AG10803 (cell line): Measurements from ENCODE around the gene USP32.
"Not testable (repeated sequence)": the region's sequence is repeated elsewhere in the genome, so short reads cannot be mapped to it uniquely, and the experiment has no call there.

ENCODE experiments used
- DNase-seq: peaks from one replicate; pipeline ENCODE4 v3.0.0; 2010; ENCODE audit warnings: low read depth
- H3K4me3 ChIP-seq: 2 replicates; pipeline ENCODE4 v1.5.1; 2011; ENCODE audit warnings: mild to moderate bottlenecking, low read length, control low read depth
- TF ChIP-seq, protein P1 (sequence below): conservative IDR thresholded peaks from 2 replicates; pipeline ENCODE4 v1.5.1; 2011; ENCODE audit warnings: mild to moderate bottlenecking, low read length, control low read depth, inconsistent platforms

The USP32 gene

DNA sequence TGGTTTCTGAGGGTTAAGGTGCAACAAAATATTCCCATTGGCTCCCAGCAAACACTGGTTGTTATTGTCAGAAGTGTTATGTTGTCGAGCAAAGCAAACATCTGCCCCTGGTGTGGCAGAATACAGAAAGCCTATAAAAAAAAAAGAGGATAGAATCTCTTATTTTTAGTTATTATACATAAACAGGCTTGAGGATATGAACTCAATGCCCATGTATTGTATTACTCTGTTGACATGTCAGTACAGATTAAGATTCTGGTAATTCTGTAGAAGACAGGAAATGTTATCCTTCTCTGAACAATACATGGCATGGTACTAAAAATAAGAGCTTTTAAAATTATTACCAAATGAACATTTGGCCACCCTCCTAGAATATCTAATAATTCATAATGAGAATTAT lies 168.5 kb downstream of the USP32 start:
- TF ChIP-seq, protein P1, sequence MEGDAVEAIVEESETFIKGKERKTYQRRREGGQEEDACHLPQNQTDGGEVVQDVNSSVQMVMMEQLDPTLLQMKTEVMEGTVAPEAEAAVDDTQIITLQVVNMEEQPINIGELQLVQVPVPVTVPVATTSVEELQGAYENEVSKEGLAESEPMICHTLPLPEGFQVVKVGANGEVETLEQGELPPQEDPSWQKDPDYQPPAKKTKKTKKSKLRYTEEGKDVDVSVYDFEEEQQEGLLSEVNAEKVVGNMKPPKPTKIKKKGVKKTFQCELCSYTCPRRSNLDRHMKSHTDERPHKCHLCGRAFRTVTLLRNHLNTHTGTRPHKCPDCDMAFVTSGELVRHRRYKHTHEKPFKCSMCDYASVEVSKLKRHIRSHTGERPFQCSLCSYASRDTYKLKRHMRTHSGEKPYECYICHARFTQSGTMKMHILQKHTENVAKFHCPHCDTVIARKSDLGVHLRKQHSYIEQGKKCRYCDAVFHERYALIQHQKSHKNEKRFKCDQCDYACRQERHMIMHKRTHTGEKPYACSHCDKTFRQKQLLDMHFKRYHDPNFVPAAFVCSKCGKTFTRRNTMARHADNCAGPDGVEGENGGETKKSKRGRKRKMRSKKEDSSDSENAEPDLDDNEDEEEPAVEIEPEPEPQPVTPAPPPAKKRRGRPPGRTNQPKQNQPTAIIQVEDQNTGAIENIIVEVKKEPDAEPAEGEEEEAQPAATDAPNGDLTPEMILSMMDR, result no peak
- no peak overlapping the region for H3K4me3 ChIP-seq
- DNase-seq, result no peak

DNA sequence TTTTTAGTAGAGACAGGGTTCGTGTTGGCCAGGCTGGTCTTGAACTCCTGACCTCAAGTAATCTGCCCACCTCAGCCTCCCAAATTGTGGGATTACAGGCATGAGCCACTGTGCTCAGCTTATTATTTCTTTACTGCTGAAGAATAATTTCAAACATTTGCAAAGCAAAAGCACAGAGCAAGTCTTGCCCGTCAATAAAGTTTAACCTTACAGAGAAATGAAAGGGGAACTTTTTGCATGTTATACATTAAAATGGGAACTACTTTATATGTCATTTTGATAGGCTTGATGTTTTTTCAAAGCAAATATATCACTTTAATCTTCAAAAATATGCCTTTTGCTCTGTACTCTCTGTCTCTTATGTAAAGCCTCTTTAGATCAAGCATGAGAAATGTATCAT lies 173.2 kb downstream of the USP32 start:
- not testable (repeated sequence) for H3K4me3 ChIP-seq, DNase-seq

DNA sequence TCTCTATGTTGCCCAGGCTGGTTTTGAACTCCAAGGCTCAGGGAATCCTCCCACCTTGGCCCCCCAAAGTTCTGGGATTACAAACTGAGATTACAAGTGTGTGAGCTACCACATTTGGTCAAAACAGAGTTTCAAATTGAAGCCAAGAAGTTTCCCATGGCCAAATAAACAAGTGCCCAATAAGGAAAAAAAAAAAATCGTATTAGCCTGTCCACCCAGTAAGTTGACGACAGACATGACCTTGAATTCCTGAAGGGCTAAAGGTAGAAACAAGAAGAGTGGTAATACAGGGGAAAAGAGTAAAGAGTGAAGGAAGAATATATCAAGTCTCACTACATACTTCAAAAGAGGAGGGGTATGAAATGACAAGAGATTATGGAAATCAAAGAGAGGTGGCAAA lies 176.0 kb downstream of the USP32 start:
- not testable (repeated sequence) for H3K4me3 ChIP-seq, DNase-seq

DNA sequence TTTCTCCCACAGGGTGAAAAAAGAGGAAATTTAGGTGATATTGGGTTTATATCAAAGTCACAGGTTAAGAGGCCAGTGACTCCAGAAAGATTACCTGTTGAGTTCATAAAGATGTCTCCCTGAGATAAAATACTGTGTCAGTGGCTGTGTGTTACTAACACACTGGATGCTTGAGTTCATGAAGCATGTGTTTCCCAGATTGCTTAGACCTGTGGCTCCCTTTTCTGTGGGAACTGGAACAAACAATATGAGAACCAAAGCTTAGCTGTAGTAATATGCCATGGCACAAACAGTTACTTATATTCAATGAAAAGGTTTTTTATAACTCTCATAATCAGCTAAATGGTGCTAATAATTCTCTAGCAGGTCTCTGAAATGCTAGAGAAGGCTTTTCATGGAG lies 180.7 kb downstream of the USP32 start:
- peak; percentile 18 for DNase-seq
- not testable (repeated sequence) for H3K4me3 ChIP-seq

DNA sequence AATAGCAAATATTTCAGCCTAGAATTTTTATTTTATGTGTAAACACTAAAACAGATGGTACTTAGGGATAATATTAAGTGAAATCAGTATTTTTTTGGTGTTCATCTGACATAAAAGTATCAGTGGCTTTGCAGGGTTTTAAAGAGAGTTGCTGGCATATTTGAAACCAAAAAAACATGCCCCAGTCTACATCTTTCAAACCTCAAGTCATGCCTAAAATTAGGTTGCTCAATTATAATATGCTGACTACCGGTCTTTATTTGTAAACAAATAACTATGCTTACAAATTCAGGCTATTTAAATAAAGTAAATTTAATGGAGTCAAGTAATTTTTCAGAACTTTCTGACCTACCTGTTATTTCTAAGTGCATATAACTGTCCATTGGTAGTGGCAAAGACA lies 183.6 kb downstream of the USP32 start:
- not testable (repeated sequence) for DNase-seq, H3K4me3 ChIP-seq

DNA sequence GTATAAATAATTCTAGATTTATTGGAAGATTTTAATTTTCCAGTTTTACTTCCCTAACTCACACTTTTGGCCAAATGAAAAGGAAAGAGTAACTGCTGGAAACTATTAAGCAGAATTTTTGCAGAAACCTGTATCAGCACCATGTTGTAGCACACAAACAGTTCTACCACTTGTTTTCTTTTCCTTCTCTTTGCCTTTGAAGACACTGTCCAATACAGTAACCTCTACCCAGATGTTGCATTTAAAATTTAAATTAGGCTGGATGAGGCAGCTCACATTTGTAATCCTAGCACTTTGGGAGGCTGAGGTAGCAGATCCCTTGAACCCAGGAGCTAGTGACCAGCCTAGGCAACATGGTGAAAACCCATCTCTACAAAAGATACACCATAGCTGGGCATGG lies 186.2 kb downstream of the USP32 start:
- H3K4me3 ChIP-seq, DNase-seq: not testable (repeated sequence)

DNA sequence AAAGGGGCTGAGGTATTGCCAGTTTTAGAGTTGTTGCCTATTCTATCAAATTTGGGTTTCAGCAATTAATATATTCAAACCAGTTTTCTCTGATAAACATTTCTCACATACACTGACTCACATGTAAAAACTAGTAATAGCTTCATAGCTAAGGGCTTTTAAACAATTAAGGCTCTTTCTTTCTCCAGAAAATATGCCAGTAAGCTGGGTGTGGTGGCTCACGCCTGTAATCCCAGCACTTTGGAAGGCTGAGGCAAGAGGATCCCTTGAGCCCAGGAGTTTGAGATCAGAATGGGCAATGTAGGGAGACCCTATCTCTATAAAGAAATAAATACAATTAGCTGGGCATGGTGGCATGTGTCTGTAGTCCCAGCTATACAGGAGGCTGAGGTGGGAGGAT lies 193.3 kb downstream of the USP32 start:
- DNase-seq, H3K4me3 ChIP-seq: not testable (repeated sequence)

DNA sequence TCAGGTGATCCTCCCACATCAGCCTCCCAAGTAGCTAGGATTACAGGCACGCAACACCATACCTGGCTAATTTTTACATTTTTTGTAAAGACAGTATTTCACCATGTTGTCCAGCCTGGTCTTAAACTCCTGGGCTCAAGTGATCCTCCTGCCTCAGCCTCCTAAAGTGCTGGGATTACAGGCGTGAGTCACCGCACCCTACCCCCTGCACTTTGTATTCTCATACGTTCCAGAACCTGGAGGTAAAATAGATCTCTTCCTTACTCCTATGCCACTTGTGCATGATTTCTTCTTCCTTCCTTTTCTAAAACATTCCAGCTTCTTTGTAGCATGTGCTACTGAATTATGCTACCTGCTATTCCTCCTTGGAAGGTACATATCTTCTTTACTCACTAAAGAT lies 197.8 kb downstream of the USP32 start:
- DNase-seq, H3K4me3 ChIP-seq: not testable (repeated sequence)

DNA sequence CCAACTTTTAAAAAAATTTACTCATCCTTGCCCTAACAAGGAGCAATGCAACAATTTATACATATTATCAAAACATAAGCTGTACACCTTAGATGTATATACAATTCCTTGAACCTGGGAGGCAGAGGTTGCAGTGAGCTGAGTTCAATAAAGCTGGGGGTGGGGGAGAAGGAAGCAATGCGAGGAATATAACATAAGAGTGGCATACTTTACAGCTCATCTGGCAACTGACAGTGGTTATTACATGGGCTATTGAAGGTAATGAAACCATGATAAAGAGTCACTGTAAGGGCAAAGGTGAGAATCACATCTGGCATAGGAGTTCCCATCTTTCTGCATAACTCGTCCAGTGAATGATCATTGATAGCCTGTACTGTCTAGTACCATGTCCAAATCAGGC lies 198.5 kb downstream of the USP32 start:
- no peak for DNase-seq
- TF ChIP-seq, protein P1, result no peak
- H3K4me3 ChIP-seq, result no peak overlapping the region

DNA sequence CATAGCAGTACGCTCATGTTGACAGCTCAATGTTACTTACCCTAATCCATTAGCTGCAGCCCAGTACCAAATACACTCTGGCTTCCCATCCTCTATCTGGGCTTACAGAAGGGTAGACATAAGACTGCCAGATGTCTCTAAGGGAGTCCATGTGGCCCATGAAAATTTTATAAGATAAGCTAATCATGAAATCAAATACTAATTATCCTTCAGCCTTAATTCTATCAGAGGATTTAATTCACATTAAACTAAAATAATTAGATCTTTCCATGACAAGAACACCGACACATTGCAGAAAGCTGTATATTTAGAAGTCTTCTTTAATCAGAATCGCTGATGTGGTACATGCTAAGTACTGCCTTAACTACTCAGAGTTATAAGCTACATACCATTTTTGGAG lies 198.9 kb downstream of the USP32 start:
- DNase-seq, H3K4me3 ChIP-seq: not testable (repeated sequence)

DNA sequence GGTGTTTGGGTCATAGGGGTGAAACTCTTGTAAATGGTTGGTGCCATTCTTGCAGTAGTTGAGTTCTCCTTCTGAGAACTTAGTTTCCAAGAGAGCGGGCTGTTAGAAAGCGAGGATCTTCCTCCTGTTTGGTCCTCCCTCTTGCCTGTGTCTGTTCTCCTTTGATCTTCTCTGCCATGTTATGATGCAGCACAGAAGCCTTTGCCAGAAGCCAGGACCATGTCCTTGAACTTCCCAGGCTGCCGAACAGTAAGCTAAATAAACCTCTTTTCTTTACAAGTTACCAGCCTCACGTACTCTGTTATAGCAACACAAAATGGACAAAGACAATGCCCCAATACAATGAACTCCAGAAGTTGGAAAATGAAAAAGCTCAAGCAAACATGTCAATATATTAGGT lies 201.9 kb downstream of the USP32 start:
- not testable (repeated sequence) for H3K4me3 ChIP-seq, DNase-seq

DNA sequence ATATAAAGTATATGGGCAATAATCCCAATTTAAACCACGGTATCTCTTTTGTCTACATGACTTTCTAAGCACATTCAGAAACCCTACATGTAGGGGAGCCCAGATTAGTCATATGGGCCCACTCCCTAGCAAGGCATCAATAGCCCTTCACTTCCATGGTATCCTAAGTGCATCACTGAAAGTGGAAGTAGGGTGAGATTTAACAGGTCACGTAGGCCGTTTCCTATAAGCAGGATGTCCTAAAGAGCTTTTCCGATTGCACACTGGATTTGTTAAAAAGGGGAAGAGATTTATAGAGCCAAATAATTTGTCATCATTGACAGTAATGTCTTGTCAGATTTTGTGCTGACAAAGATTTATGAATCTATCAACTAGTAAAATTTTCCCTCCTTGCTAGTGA lies 203.2 kb downstream of the USP32 start:
- no peak overlapping the region for H3K4me3 ChIP-seq
- DNase-seq, result no peak
- TF ChIP-seq, protein P1, result no peak

DNA sequence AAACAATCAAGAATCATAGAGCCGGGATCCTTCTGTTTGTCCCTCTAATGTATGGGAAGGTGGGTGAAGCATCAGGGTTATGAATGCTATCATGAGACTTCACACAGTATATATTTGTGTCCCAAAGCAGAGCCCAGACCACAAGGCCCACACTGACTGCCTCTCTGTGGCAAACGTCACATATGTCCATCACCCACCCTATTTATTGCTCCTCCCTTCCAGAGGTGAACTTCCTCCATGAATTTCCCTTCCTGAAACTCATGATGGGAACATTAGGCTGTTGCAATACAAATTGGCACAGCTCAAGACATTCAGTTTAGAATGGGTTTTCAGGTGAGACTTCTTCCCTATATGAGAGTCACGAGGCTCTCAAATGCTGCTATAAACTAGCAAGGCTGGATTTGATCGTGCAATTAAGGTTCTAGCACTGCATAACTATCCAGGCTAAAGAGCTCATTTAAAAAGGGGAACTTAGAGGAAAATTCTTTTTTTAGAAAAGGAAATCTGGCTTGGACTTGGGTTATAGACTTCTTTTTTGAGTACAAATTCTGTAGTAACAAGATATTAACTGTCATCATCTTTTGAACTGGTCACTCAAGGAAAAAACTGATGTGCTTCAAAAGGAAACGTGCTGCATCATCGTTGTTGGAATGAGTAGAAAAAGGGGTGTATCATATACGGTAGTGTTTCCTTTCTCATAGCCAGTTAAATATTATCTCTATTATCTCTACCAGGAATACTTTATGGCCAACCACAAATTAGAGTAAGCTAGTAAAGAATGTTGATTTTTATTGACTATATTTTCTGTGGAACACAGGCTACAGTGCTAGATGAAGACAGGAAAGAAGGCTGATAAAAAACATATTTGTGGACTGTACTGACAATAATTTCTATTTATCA lies 204.8 kb downstream of the USP32 start:
- DNase-seq, result peak; percentile 46
- H3K4me3 ChIP-seq, result not testable (repeated sequence)

DNA sequence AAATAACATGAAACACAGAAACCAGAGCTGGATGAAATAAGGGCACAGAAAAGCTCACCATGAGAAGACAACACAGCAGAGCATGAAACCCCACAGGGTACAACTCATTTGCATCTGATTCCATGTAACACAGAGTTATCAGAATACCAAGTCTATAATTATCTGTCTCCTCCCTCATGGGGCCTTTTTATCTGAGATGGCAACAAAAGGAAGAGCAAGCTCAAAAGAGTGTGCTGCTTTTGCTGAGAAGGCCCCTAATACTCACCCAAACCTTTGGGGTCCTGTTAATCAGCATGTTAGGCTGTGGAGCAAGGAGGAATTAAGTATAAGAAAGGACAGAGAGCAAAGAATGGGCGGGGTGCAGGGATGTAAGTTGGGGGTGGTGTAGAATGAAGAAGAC lies 205.6 kb downstream of the USP32 start:
- not testable (repeated sequence) for DNase-seq, H3K4me3 ChIP-seq

DNA sequence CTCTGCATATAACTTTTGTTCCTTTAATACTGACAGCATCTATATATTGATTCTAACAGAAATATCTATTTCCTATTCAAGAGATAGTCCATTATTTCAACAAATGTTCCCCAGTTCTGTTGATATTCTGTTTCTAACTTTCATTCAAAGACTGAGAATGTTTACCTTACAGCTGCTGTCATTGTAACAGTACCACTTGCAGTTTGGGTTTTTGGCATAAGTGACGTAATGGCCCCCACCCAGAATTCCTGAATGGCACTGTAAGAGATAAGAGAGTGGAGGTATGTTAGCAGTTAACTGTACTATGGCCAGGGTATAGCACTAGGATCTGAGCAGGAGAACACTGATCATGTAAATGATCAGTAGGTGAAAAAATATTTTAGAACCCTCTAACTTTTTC lies 211.6 kb downstream of the USP32 start:
- DNase-seq, H3K4me3 ChIP-seq: not testable (repeated sequence)

DNA sequence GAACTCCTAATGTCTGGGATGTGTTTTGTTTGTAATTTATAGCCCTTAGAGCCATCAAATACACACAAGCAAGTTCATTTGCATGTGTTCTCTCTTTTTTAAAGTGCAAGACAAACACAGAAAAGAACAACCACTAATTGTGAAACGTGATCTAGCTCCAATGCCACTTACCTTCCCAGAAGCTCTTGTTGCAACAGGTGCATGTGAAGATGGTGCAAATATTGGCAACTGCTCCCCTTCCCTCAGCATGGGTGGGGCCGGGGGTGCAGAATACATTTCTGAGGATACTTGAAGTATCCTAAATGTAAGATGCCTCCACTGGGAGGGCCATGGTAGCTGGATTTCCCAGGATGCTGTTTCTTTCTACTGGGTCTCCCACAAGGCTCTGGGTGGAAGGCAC lies 213.8 kb downstream of the USP32 start:
- not testable (repeated sequence) for DNase-seq, H3K4me3 ChIP-seq

DNA sequence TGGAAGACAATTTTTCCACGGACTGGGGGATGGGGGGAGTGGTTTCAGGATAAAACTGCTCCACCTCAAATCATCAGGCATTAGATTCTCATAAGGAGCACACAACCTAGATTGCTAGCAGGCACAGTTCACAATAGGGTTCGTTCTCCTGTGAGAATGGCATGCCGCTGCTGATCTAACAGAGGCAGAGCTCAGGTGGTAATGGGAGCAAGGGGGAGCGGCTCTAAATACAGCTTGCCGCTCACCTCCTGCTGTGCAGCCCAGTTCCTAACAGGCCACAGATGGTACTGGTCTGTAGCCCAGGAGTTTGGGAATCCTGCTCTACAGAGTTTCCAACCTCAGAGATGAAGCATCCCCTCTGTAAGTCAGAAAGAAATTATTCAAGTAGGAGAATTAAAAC lies 215.2 kb downstream of the USP32 start:
- DNase-seq, H3K4me3 ChIP-seq: not testable (repeated sequence)
